GM12801 (cell line): Measurements from ENCODE around the gene SFTPB.

Experiments
- CTCF ChIP-seq: IDR thresholded peaks from one replicate; pipeline ENCODE4 v1.5.1; 2011; ENCODE audit warnings: control low read depth; ENCODE audit not compliant: insufficient read length; ENCODE audit errors: extremely low read depth

The SFTPB gene

GRCh38 chr2:85621338-85621737 lies 46.7 kb downstream of the SFTPB start:
- no peak for TF ChIP-seq CTCF

GRCh38 chr2:85619617-85620016 lies 48.4 kb downstream of the SFTPB start:
- no peak for TF ChIP-seq CTCF

- no peak for TF ChIP-seq CTCF
Observed at GRCh38 chr2:85615413-85615728, 52.6 kb downstream of the SFTPB start.

GRCh38 chr2:85613717-85614515 lies 54.1 kb downstream of the SFTPB start:
- no peak for TF ChIP-seq CTCF

- no peak for TF ChIP-seq CTCF
Observed at GRCh38 chr2:85611705-85612587, 56.1 kb downstream of the SFTPB start, which contains the start of gene C2orf68. Gene C2orf68 (minus strand): TSS chr2:85612066. CDS start chr2:85611984, 82 bp downstream.

- no peak for TF ChIP-seq CTCF
Observed at GRCh38 chr2:85611217-85611704, 56.7 kb downstream of the SFTPB start.
